BE2C (cell line): ENCODE data around the gene COL4A1.

Experiments used
- DNase-seq: peaks from one replicate; pipeline ENCODE4 v3.0.0-alpha.2; 2020
- H3K27me3 ChIP-seq: fragments of 250-450 bp; sonication (Bioruptor Pico); 2 replicates; pipeline ENCODE4 v1.5.1; 2020; ENCODE audit warnings: mild to moderate bottlenecking
- H3K36me3 ChIP-seq: fragments of 250-450 bp; sonication (Bioruptor Pico); 2 replicates; pipeline ENCODE4 v1.5.1; 2020; ENCODE audit warnings: mild to moderate bottlenecking
- H3K4me1 ChIP-seq: fragments of 250-450 bp; sonication (Bioruptor Pico); 2 replicates; pipeline ENCODE4 v1.5.1; 2020
- H3K4me3 ChIP-seq: 2 replicates; pipeline ENCODE4 v1.5.1; 2011; ENCODE audit warnings: low read depth, low read length
- H3K9me3 ChIP-seq: fragments of 250-450 bp; sonication (Bioruptor Pico); 2 replicates; pipeline ENCODE4 v1.5.1; 2020
- CTCF ChIP-seq: IDR thresholded peaks from 2 replicates; pipeline ENCODE4 v1.5.1; 2012; ENCODE audit warnings: mild to moderate bottlenecking, low read depth, low read length

COL4A1 gene

GRCh38 chr13:110233181-110233950, 73.6 kb downstream of the COL4A1 start:
- DNase-seq, result no peak
- H3K4me3 ChIP-seq, result peak overlapping the region; percentile 28
- H3K27me3 ChIP-seq, result peaks cover 31% of the 10 kb centered on the region
- H3K9me3 ChIP-seq, result no peaks in the 10 kb centered on the region
- H3K4me1 ChIP-seq, result no peaks in the 10 kb centered on the region
- H3K36me3 ChIP-seq, result no peaks in the 10 kb centered on the region
- TF ChIP-seq CTCF, result no peak

DNA sequence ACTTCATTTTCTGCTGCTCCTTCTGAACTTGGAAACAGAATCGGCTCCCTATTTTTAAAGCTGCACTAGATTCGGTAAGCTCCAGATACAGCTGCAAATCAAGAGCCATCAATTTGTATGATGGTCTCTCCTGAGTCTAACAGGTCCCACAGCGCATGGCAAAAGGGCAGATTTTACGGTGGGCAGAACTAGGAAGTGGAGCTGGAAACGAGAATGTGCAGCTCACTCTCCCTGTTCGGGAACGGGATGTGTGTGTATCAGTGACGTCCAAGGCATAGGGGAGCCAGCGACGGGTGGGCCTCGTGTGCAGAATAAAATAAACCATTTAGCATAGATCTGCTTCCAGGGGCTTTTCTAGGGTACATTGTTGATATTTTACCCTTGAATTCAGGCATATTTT, 74.2 kb downstream of the COL4A1 start:
- Histone ChIP-seq H3K4me1 (no peaks in the 10 kb centered on the region), H3K4me3 (peak overlapping the region; percentile 28), H3K9me3 (no peaks in the 10 kb centered on the region), H3K27me3 (peaks cover 31% of the 10 kb centered on the region), H3K36me3 (no peaks in the 10 kb centered on the region)
- DNase-seq, result no peak
- TF ChIP-seq CTCF, result no peak

DNA sequence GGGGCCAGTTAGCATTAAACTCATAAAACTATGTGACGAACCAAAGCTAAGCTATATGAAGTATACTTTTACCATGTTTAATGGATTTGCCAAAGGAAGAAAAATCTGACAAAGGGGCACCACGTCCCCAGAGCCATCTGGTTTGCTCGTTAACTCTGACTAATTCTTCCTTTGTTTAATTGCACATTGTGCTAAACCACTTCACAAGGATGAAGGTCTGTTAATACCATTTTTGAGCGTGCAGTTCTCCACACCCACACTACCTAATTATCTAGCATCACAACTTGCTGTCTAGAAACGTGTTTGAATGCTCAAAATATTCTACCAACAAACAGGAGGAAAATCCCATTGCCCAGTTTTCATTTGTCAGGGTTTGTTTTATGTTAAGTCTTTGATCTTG, 74.8 kb downstream of the COL4A1 start:
- no peak for TF ChIP-seq CTCF
- H3K4me3 ChIP-seq, result no peak overlapping the region
- H3K9me3 ChIP-seq, result no peaks in the 10 kb centered on the region
- no peaks in the 10 kb centered on the region for H3K36me3 ChIP-seq
- peaks cover 31% of the 10 kb centered on the region for H3K27me3 ChIP-seq
- no peak for DNase-seq
- H3K4me1 ChIP-seq, result no peaks in the 10 kb centered on the region

GRCh38 chr13:110231348-110232047, 75.5 kb downstream of the COL4A1 start:
- Histone ChIP-seq H3K4me3 (no peak overlapping the region), H3K27me3 (peaks cover 31% of the 10 kb centered on the region), H3K4me1 (no peaks in the 10 kb centered on the region), H3K36me3 (no peaks in the 10 kb centered on the region), H3K9me3 (no peaks in the 10 kb centered on the region)
- no peak for TF ChIP-seq CTCF
- no peak for DNase-seq

DNA sequence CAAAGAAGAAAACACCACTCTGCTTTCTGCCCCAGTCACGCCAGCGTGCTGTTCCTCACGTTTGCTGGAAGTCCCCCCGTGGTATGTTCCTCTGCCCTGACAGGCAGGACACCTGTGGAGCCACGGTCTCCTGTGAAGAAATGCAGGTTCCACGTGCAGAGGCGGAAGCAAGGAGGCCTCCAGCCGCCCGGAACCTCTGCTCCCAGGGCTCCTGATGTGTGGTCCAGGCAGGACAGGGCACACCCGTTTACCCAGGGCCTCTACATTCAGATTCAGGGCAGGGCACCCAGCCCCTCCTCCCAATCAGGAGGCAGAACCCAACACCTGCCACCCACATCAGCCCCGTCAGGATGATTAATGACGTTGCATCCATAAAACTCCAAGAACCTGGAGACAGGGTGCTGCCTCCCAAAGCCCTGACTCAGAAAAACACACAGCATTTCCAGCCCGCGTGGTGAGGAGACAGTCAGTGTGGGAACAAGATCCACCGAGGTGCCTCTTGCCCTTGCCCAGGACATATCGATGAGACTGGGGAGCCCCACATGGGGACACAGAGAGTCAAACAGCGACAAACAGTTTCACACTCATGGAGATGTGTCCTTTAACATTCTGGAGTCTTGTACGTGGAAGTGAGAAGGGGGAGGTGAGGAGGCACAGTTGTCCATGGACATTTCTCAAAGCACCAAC, 76.2 kb downstream of the COL4A1 start:
- Histone ChIP-seq H3K4me1 (no peaks in the 10 kb centered on the region), H3K27me3 (peaks cover 32% of the 10 kb centered on the region), H3K9me3 (no peaks in the 10 kb centered on the region), H3K36me3 (no peaks in the 10 kb centered on the region), H3K4me3 (no peak overlapping the region)
- TF ChIP-seq CTCF, result no peak
- DNase-seq, result no peak
